SK-MEL-5 (cell line): ENCODE measurements around the gene PLEKHH1. TPM values are rescaled to one million over a fixed set of nuclear protein-coding genes. Genes with fewer than 3 reads are reported as not detected.
A peak's percentile ranks its signal among the peaks of the same experiment; 100 is the strongest.
"Not testable (repeated sequence)": the region's sequence is repeated elsewhere in the genome, so short reads cannot be mapped to it uniquely, and the experiment has no call there.

Source experiments
- DNase-seq: peaks from one replicate; pipeline ENCODE4 v3.0.0-alpha.2; 2016; ENCODE audit warnings: low read depth, low spot score
- in situ Hi-C: cut with HindIII; loops from 2 replicates; pipeline ENCODE4 v1.10.0; 2016; ENCODE audit warnings: low sequenced_read_pairs, high pct_unique_total_duplicates, low pct_unique_long_range_greater_than_20kb
- total RNA-seq: library from RNA; depleted of rRNA; stranded (reverse); fragments of >200 nt; shearing (Covaris generic); gene quantifications from 2 replicates; pipeline ENCODE4 v1.2.3, GENCODE V29; 2014

PLEKHH1 gene
- total RNA-seq, 1 experiment from 2014 or later: 143 TPM

- in situ Hi-C loops: no loop called here
- DNase-seq: no peak
Observed at GRCh38 chr14:67586369-67586768, 53.3 kb downstream of the PLEKHH1 start.

- in situ Hi-C loops: no loop called here
- DNase-seq: no peak
Observed at GRCh38 chr14:67589204-67589770, 56.2 kb downstream of the PLEKHH1 start.

GRCh38 chr14:67593650-67594049 lies 60.6 kb downstream of the PLEKHH1 start:
- in situ Hi-C loops, DNase-seq: not testable (repeated sequence)

- no peak for DNase-seq
- in situ Hi-C loops: no loop called here
Observed at GRCh38 chr14:67595392-67595791, 62.3 kb downstream of the PLEKHH1 start.

- DNase-seq: peak; percentile 87
- in situ Hi-C loops: no loop called here
Observed at GRCh38 chr14:67599698-67600561, 66.8 kb downstream of the PLEKHH1 start, which contains the start of gene PIGH. Gene PIGH, minus strand, starts transcription at chr14:67600268. Its CDS starts 65 bp downstream, at chr14:67600203.

GRCh38 chr14:67600562-67600974 lies 67.5 kb downstream of the PLEKHH1 start:
- DNase-seq, in situ Hi-C loops: not testable (repeated sequence)

GRCh38 chr14:67602076-67602475 lies 69.0 kb downstream of the PLEKHH1 start:
- DNase-seq: no peak
- in situ Hi-C loops: no loop called here

GRCh38 chr14:67602995-67603545 lies 70.0 kb downstream of the PLEKHH1 start:
- in situ Hi-C loops: no loop called here
- DNase-seq: no peak

- in situ Hi-C loops: no loop called here
Observed at GRCh38 chr14:67607646-67608045, 74.6 kb downstream of the PLEKHH1 start.

GRCh38 chr14:67609642-67610310 lies 76.7 kb downstream of the PLEKHH1 start:
- in situ Hi-C loops: no loop called here
- DNase-seq: no peak

More at GRCh38 chr14:67607646-67608045, 74.6 kb downstream of the PLEKHH1 start:
- no peak for DNase-seq

GRCh38 chr14:67610491-67610890 lies 77.4 kb downstream of the PLEKHH1 start:
- DNase-seq: no peak
- in situ Hi-C loops: no loop called here

GRCh38 chr14:67618617-67619063 lies 85.5 kb downstream of the PLEKHH1 start:
- DNase-seq: peak; percentile 75
- in situ Hi-C loops: no loop called here

- peak; percentile 91 for DNase-seq
- in situ Hi-C loops: no loop called here
Observed at GRCh38 chr14:67619446-67620216, 86.5 kb downstream of the PLEKHH1 start, which contains the start of gene ARG2. Gene ARG2, plus strand, starts transcription at chr14:67619920. Its CDS starts 58 bp downstream, at chr14:67619978.

GRCh38 chr14:67620217-67620785 lies 87.2 kb downstream of the PLEKHH1 start:
- in situ Hi-C loops: no loop called here
- DNase-seq: no peak

- peak; percentile 46 for DNase-seq
- in situ Hi-C loops: no loop called here
Observed at GRCh38 chr14:67622675-67623074, 89.6 kb downstream of the PLEKHH1 start.

- DNase-seq: no peak
- in situ Hi-C loops: no loop called here
Observed at GRCh38 chr14:67623114-67623513, 90.0 kb downstream of the PLEKHH1 start.

- in situ Hi-C loops, DNase-seq: not testable (repeated sequence)
Observed at GRCh38 chr14:67626131-67626530, 93.0 kb downstream of the PLEKHH1 start.
